ENCODE measurements around the gene CTF1.

The CTF1 gene

GRCh38 chr16:30896889-30897733, 697 bp downstream of the CTF1 start:
- H3K27me3 ChIP-seq (ENCODE audit: control insufficient read depth, insufficient read depth, low read length), result no peaks in the 10 kb centered on the region
- H3K4me3 ChIP-seq (ENCODE audit: low read depth, low read length), result peak overlapping the region; percentile 80
- no peaks in the 10 kb centered on the region for H3K9me3 ChIP-seq (ENCODE audit: control insufficient read depth, low read length)
- H3K9ac ChIP-seq, result peak overlapping the region; percentile 50
- H3K27ac ChIP-seq, result peak overlapping the region; percentile 96
- peak overlapping the region; percentile 99 for H3K4me2 ChIP-seq (ENCODE audit: low read length)
- no peaks in the 10 kb centered on the region for H3K36me3 ChIP-seq (ENCODE audit: control insufficient read depth, insufficient read depth, low read length)
- peak overlapping the region; percentile 92 for H2AFZ ChIP-seq
- peaks cover 9% of the 10 kb centered on the region for H3K79me2 ChIP-seq
- H3K4me1 ChIP-seq, result peaks cover 21% of the 10 kb centered on the region
- TF ChIP-seq CTCF (IDR thresholded peaks at IDR 0.05), result no peak

GRCh38 chr16:30899794-30900193, 3.4 kb downstream of the CTF1 start:
- H2AFZ ChIP-seq, result no peak overlapping the region
- H3K36me3 ChIP-seq (ENCODE audit: control insufficient read depth, insufficient read depth, low read length), result no peaks in the 10 kb centered on the region
- H3K9me3 ChIP-seq (ENCODE audit: control insufficient read depth, low read length), result no peaks in the 10 kb centered on the region
- no peaks in the 10 kb centered on the region for H3K79me2 ChIP-seq
- H3K4me1 ChIP-seq, result peaks cover 16% of the 10 kb centered on the region
- TF ChIP-seq CTCF (IDR thresholded peaks at IDR 0.05), result no peak
- H3K4me2 ChIP-seq (ENCODE audit: low read length), result no peak overlapping the region
- no peaks in the 10 kb centered on the region for H3K27me3 ChIP-seq (ENCODE audit: control insufficient read depth, insufficient read depth, low read length)
- H3K27ac ChIP-seq, result no peak overlapping the region
- H3K4me3 ChIP-seq (ENCODE audit: low read depth, low read length), result no peak overlapping the region
- H3K9ac ChIP-seq, result no peak overlapping the region

GRCh38 chr16:30900588-30900987, 4.2 kb downstream of the CTF1 start:
- Histone ChIP-seq H3K4me2 (ENCODE audit: low read length) (no peak overlapping the region), H3K4me1 (peaks cover 11% of the 10 kb centered on the region), H3K27me3 (ENCODE audit: control insufficient read depth, insufficient read depth, low read length) (no peaks in the 10 kb centered on the region), H3K9me3 (ENCODE audit: control insufficient read depth, low read length) (no peaks in the 10 kb centered on the region), H3K9ac (no peak overlapping the region), H3K27ac (no peak overlapping the region), H3K36me3 (ENCODE audit: control insufficient read depth, insufficient read depth, low read length) (no peaks in the 10 kb centered on the region), H2AFZ (no peak overlapping the region), H3K79me2 (no peaks in the 10 kb centered on the region), H3K4me3 (ENCODE audit: low read depth, low read length) (no peak overlapping the region)
- no peak for TF ChIP-seq CTCF (IDR thresholded peaks at IDR 0.05)

- Histone ChIP-seq H3K9ac (no peak overlapping the region), H2AFZ (peak overlapping the region; percentile 89), H3K4me3 (ENCODE audit: low read depth, low read length) (peak overlapping the region; percentile 52), H3K4me2 (ENCODE audit: low read length) (peak overlapping the region; percentile 76), H3K27ac (peak overlapping the region; percentile 54), H3K27me3 (ENCODE audit: control insufficient read depth, insufficient read depth, low read length) (no peaks in the 10 kb centered on the region), H3K79me2 (no peaks in the 10 kb centered on the region), H3K4me1 (peaks cover 5% of the 10 kb centered on the region), H3K36me3 (ENCODE audit: control insufficient read depth, insufficient read depth, low read length) (no peaks in the 10 kb centered on the region), H3K9me3 (ENCODE audit: control insufficient read depth, low read length) (no peaks in the 10 kb centered on the region)
- no peak for TF ChIP-seq CTCF (IDR thresholded peaks at IDR 0.05)
Observed at GRCh38 chr16:30901201-30902028, 5.0 kb downstream of the CTF1 start.

All from parathyroid adenoma (tissue), 2 donors.